ENCODE data around the gene IGFBP7. TPM values are rescaled to one million over a fixed set of nuclear protein-coding genes. Genes with fewer than 3 reads are reported as not detected.
A peak's percentile ranks its signal among the peaks of the same experiment; 100 is the strongest.

The IGFBP7 gene
- total and polyA plus RNA-seq, 4 experiments from 2014 or later, result not detected

- H3K27me3 Mint-ChIP-seq, result peaks cover 8 to 13% of the 10 kb centered on the region in 2 donors
- ChIA-PET POLR2A (ENCODE audit: partially characterized antibody) (no interaction called here), CTCF (ENCODE audit: partially characterized antibody) (no interaction called here)
- no peak for DNase-seq
- no peaks in the 10 kb centered on the region for H3K27me3 ChIP-seq (ENCODE audit: insufficient read depth, low read length)
- no peaks in the 10 kb centered on the region for H3K36me3 Mint-ChIP-seq
- no peaks in the 10 kb centered on the region for H3K9me3 Mint-ChIP-seq
- no peak overlapping the region for H3K4me3 ChIP-seq (ENCODE audit: low read length in 2 of 2)
- no peak overlapping the region for H3K27ac ChIP-seq (ENCODE audit: low read depth, low read length)
- H3K36me3 ChIP-seq (ENCODE audit: insufficient read depth, low read length), result no peaks in the 10 kb centered on the region
- no peak overlapping the region for H3K27ac Mint-ChIP-seq
- no peak overlapping the region for H3K4me3 Mint-ChIP-seq
- H3K4me1 Mint-ChIP-seq, result peaks cover 0 to 1% (median 0%) of the 10 kb centered on the region in 4 donors
- no peaks in the 10 kb centered on the region for H3K9me3 ChIP-seq (ENCODE audit: control insufficient read depth in 1 of 2, low read length in 2 of 2)
- no peaks in the 10 kb centered on the region for H3K4me1 ChIP-seq (ENCODE audit: insufficient read depth, low read length)
- intact Hi-C loops (cut with micrococcal nuclease), result no loop called here
Measured at GRCh38 chr4:57039345-57039744, 70.8 kb downstream of the IGFBP7 start.

- Histone ChIP-seq H3K36me3 (ENCODE audit: insufficient read depth, low read length) (no peaks in the 10 kb centered on the region), H3K27me3 (ENCODE audit: insufficient read depth, low read length) (no peaks in the 10 kb centered on the region), H3K4me1 (ENCODE audit: insufficient read depth, low read length) (no peaks in the 10 kb centered on the region), H3K4me3 (ENCODE audit: low read length in 2 of 2) (no peak overlapping the region), H3K27ac (ENCODE audit: low read depth, low read length) (no peak overlapping the region), H3K9me3 (ENCODE audit: control insufficient read depth in 1 of 2, low read length in 2 of 2) (no peaks in the 10 kb centered on the region)
- Mint-ChIP-seq H3K27ac (no peak overlapping the region), H3K9me3 (no peaks in the 10 kb centered on the region), H3K4me3 (no peak overlapping the region), H3K27me3 (peaks cover 7 to 12% of the 10 kb centered on the region in 2 donors), H3K4me1 (peaks cover 0 to 1% (median 0%) of the 10 kb centered on the region in 4 donors), H3K36me3 (peaks cover 0 to under 1% of the 10 kb centered on the region in 2 donors)
- ChIA-PET CTCF (ENCODE audit: partially characterized antibody) (interaction anchor here (1.3 kb wide), 1 partner anchor 11 kb away, joined by 4 read pairs; no protein-coding TSS in a partner anchor), POLR2A (ENCODE audit: partially characterized antibody) (no interaction called here)
- intact Hi-C loops (cut with micrococcal nuclease), result no loop called here
- DNase-seq, result no peak
Measured at GRCh38 chr4:57037982-57038604, 72.1 kb downstream of the IGFBP7 start.

GRCh38 chr4:57034520-57034919 lies 75.7 kb downstream of the IGFBP7 start:
- intact Hi-C loops (cut with micrococcal nuclease), result no loop called here
- Histone ChIP-seq H3K27ac (ENCODE audit: low read depth, low read length) (no peak overlapping the region), H3K4me1 (ENCODE audit: insufficient read depth, low read length) (no peaks in the 10 kb centered on the region), H3K27me3 (ENCODE audit: insufficient read depth, low read length) (no peaks in the 10 kb centered on the region), H3K9me3 (ENCODE audit: control insufficient read depth in 1 of 2, low read length in 2 of 2) (no peaks in the 10 kb centered on the region), H3K36me3 (ENCODE audit: insufficient read depth, low read length) (peaks cover 13% of the 10 kb centered on the region), H3K4me3 (ENCODE audit: low read length in 2 of 2) (no peak overlapping the region)
- H3K4me1 Mint-ChIP-seq, result peaks cover 0 to 1% (median 0%) of the 10 kb centered on the region in 4 donors
- no peak for DNase-seq
- peaks cover 6% of the 10 kb centered on the region in 2 donors for H3K27me3 Mint-ChIP-seq
- no peak overlapping the region for H3K4me3 Mint-ChIP-seq
- POLR2A ChIA-PET (ENCODE audit: partially characterized antibody), result no interaction called here
- peaks cover 14 to 30% of the 10 kb centered on the region in 2 donors for H3K36me3 Mint-ChIP-seq
- no peak overlapping the region for H3K27ac Mint-ChIP-seq
- CTCF ChIA-PET (ENCODE audit: partially characterized antibody), result interaction anchor here (0.5 to 0.6 kb wide), 2 partner anchors 11 to 909 kb away, joined by 3 read pairs; no protein-coding TSS in a partner anchor
- H3K9me3 Mint-ChIP-seq, result no peaks in the 10 kb centered on the region

- Histone ChIP-seq H3K4me3 (ENCODE audit: low read length in 2 of 2) (no peak overlapping the region), H3K4me1 (ENCODE audit: insufficient read depth, low read length) (no peaks in the 10 kb centered on the region), H3K36me3 (ENCODE audit: insufficient read depth, low read length) (peaks cover 72% of the 10 kb centered on the region), H3K27me3 (ENCODE audit: insufficient read depth, low read length) (no peaks in the 10 kb centered on the region), H3K9me3 (ENCODE audit: control insufficient read depth in 1 of 2, low read length in 2 of 2) (no peaks in the 10 kb centered on the region), H3K27ac (ENCODE audit: low read depth, low read length) (no peak overlapping the region)
- no peak for DNase-seq
- ChIA-PET CTCF (ENCODE audit: partially characterized antibody) (no interaction called here), POLR2A (ENCODE audit: partially characterized antibody) (no interaction called here)
- peak overlapping the region in 1 of 7 donors; percentile 32 for H3K27ac Mint-ChIP-seq
- intact Hi-C loops (cut with micrococcal nuclease), result no loop called here
- no peaks in the 10 kb centered on the region for H3K9me3 Mint-ChIP-seq
- peaks cover 75 to 86% of the 10 kb centered on the region in 2 donors for H3K36me3 Mint-ChIP-seq
- H3K4me3 Mint-ChIP-seq, result no peak overlapping the region
- H3K27me3 Mint-ChIP-seq, result no peaks in the 10 kb centered on the region
- H3K4me1 Mint-ChIP-seq, result peaks cover 2 to 5% (median 4%) of the 10 kb centered on the region in 4 donors
Measured at GRCh38 chr4:57023104-57023503, 87.1 kb downstream of the IGFBP7 start.

GRCh38 chr4:57020467-57021101 lies 89.6 kb downstream of the IGFBP7 start:
- H3K4me3 ChIP-seq (ENCODE audit: low read length in 2 of 2), result no peak overlapping the region
- peaks cover 80% of the 10 kb centered on the region for H3K36me3 ChIP-seq (ENCODE audit: insufficient read depth, low read length)
- no peak for DNase-seq
- intact Hi-C loops (cut with micrococcal nuclease), result no loop called here
- Mint-ChIP-seq H3K9me3 (no peaks in the 10 kb centered on the region), H3K4me3 (no peak overlapping the region), H3K36me3 (peaks cover 78 to 82% of the 10 kb centered on the region in 2 donors), H3K4me1 (peaks cover 2 to 8% (median 6%) of the 10 kb centered on the region in 4 donors), H3K27ac (peak overlapping the region in 2 of 7 donors; percentile 29 to 57), H3K27me3 (no peaks in the 10 kb centered on the region)
- no peaks in the 10 kb centered on the region for H3K4me1 ChIP-seq (ENCODE audit: insufficient read depth, low read length)
- no peak overlapping the region for H3K27ac ChIP-seq (ENCODE audit: low read depth, low read length)
- POLR2A ChIA-PET (ENCODE audit: partially characterized antibody), result no interaction called here
- no peaks in the 10 kb centered on the region for H3K9me3 ChIP-seq (ENCODE audit: control insufficient read depth in 1 of 2, low read length in 2 of 2)
- no peaks in the 10 kb centered on the region for H3K27me3 ChIP-seq (ENCODE audit: insufficient read depth, low read length)
- CTCF ChIA-PET (ENCODE audit: partially characterized antibody), result no interaction called here

GRCh38 chr4:57018980-57019379 lies 91.2 kb downstream of the IGFBP7 start:
- H3K36me3 ChIP-seq (ENCODE audit: insufficient read depth, low read length), result peaks cover 74% of the 10 kb centered on the region
- H3K9me3 Mint-ChIP-seq, result no peaks in the 10 kb centered on the region
- intact Hi-C loops (cut with micrococcal nuclease), result no loop called here
- no peak for DNase-seq
- peak overlapping the region in 2 of 7 donors; percentile 89 for H3K27ac Mint-ChIP-seq
- H3K4me1 Mint-ChIP-seq, result peaks cover 3 to 8% (median 6%) of the 10 kb centered on the region in 4 donors
- CTCF ChIA-PET (ENCODE audit: partially characterized antibody), result no interaction called here
- POLR2A ChIA-PET (ENCODE audit: partially characterized antibody), result no interaction called here
- H3K27me3 Mint-ChIP-seq, result no peaks in the 10 kb centered on the region
- H3K27me3 ChIP-seq (ENCODE audit: insufficient read depth, low read length), result no peaks in the 10 kb centered on the region
- peaks cover 73 to 77% of the 10 kb centered on the region in 2 donors for H3K36me3 Mint-ChIP-seq
- no peak overlapping the region for H3K27ac ChIP-seq (ENCODE audit: low read depth, low read length)
- H3K4me1 ChIP-seq (ENCODE audit: insufficient read depth, low read length), result no peaks in the 10 kb centered on the region
- no peaks in the 10 kb centered on the region for H3K9me3 ChIP-seq (ENCODE audit: control insufficient read depth in 1 of 2, low read length in 2 of 2)
- no peak overlapping the region for H3K4me3 Mint-ChIP-seq
- no peak overlapping the region for H3K4me3 ChIP-seq (ENCODE audit: low read length in 2 of 2)

- Mint-ChIP-seq H3K27me3 (no peaks in the 10 kb centered on the region), H3K27ac (peak overlapping the region in 1 of 7 donors; percentile 52), H3K4me3 (no peak overlapping the region), H3K9me3 (no peaks in the 10 kb centered on the region), H3K36me3 (peaks cover 48 to 64% of the 10 kb centered on the region in 2 donors), H3K4me1 (peaks cover 4 to 15% (median 5%) of the 10 kb centered on the region in 4 donors)
- CTCF ChIA-PET (ENCODE audit: partially characterized antibody), result no interaction called here
- POLR2A ChIA-PET (ENCODE audit: partially characterized antibody), result interaction anchor here (0.5 to 2.2 kb wide), 2 partner anchors 26 to 35 kb away, joined by 3 to 8 read pairs; partner anchors contain the start of gene POLR2B
- no peaks in the 10 kb centered on the region for H3K4me1 ChIP-seq (ENCODE audit: insufficient read depth, low read length)
- H3K36me3 ChIP-seq (ENCODE audit: insufficient read depth, low read length), result peaks cover 57% of the 10 kb centered on the region
- no peak overlapping the region for H3K27ac ChIP-seq (ENCODE audit: low read depth, low read length)
- H3K4me3 ChIP-seq (ENCODE audit: low read length in 2 of 2), result no peak overlapping the region
- no peaks in the 10 kb centered on the region for H3K27me3 ChIP-seq (ENCODE audit: insufficient read depth, low read length)
- DNase-seq, result no peak
- H3K9me3 ChIP-seq (ENCODE audit: control insufficient read depth in 1 of 2, low read length in 2 of 2), result no peaks in the 10 kb centered on the region
- intact Hi-C loops (cut with micrococcal nuclease), result no loop called here
Measured at GRCh38 chr4:57013543-57014120, 96.6 kb downstream of the IGFBP7 start.

Data from CD4-positive, alpha-beta memory T cell (primary cell).